ENCODE results near the gene DPY19L3.
A peak's percentile ranks its signal among the peaks of the same experiment; 100 is the strongest.
"Not testable (repeated sequence)": the region's sequence is repeated elsewhere in the genome, so short reads cannot be mapped to it uniquely, and the experiment has no call there.

Gene DPY19L3

GRCh38 chr19:32373585-32374295 is 31.8 kb upstream of the DPY19L3 start:
- no peak for DNase-seq
- Mint-ChIP-seq H3K4me3 (no peak overlapping the region), H3K4me1 (peaks cover 2 to 7% of the 10 kb centered on the region in 2 donors), H3K27me3 (no peaks in the 10 kb centered on the region), H3K36me3 (peaks cover 53 to 72% of the 10 kb centered on the region in 2 donors), H3K9me3 (peaks cover 6% of the 10 kb centered on the region in 2 donors), H3K27ac (no peak overlapping the region)
- no peak for ATAC-seq (replicated peaks)

DNA sequence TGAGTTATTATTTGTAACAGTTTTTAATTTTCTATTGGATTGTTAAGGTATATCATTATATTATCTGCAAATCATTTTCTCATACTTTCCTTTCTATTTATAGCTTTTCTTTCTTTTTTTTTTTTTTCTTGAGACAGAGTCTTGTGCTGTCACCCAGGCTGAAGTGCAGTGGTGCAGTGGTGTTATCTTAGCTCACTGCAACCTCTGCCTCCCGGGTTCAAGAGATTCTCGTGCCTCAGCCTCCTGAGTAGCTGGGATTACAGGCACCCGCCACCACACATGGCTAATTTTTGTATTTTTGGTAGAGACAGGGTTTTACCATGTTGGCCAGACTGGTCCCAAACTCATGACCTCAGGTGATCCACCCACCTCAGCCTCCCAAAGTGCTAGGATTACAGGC is 31.2 kb upstream of the DPY19L3 start:
- not testable (repeated sequence) for DNase-seq; H3K9me3 Mint-ChIP-seq; H3K27me3 Mint-ChIP-seq; H3K4me1 Mint-ChIP-seq; H3K4me3 Mint-ChIP-seq; ATAC-seq (replicated peaks); H3K27ac Mint-ChIP-seq
- H3K36me3 Mint-ChIP-seq: peaks cover 51 to 74% of the 10 kb centered on the region in 2 donors

DNA sequence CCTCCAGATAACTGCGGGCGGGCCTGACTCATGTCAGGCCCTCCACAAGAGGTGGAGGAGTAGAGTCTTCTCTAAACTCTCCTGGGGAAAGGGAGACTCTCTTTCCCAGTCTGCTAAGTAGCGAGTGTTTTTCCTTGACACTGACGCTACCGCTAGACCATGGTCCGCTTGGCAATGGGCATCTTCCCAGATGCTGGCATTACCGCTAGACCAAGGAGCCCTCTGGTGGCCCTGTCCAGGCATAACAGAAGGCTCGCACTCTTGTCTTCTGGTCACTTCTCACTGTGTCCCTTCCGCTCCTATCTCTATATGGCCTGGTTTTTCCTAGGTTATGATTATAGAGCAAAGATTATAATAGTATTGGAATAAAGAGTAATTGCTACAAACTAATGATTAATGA is 28.5 kb upstream of the DPY19L3 start:
- not testable (repeated sequence) for H3K4me1 Mint-ChIP-seq

GRCh38 chr19:32380269-32380668 is 25.3 kb upstream of the DPY19L3 start:
- no peak overlapping the region for H3K27ac Mint-ChIP-seq
- no peak for ATAC-seq (replicated peaks)
- peaks cover 29 to 53% of the 10 kb centered on the region in 2 donors for H3K36me3 Mint-ChIP-seq

More for the DNA sequence above, 28.5 kb upstream of the DPY19L3 start:
- ATAC-seq (replicated peaks); H3K9me3 Mint-ChIP-seq; H3K27me3 Mint-ChIP-seq; H3K4me3 Mint-ChIP-seq; DNase-seq; H3K27ac Mint-ChIP-seq: not testable (repeated sequence)
- H3K36me3 Mint-ChIP-seq: peaks cover 42 to 70% of the 10 kb centered on the region in 2 donors

GRCh38 chr19:32387701-32388392 is 17.7 kb upstream of the DPY19L3 start:
- H3K36me3 Mint-ChIP-seq: peaks cover 3 to 18% of the 10 kb centered on the region in 2 donors
- no peak overlapping the region for H3K27ac Mint-ChIP-seq
- DNase-seq (no peak), ATAC-seq (replicated peaks) (no peak)
- H3K9me3 Mint-ChIP-seq: no peaks in the 10 kb centered on the region
- H3K4me3 Mint-ChIP-seq: no peak overlapping the region
- no peaks in the 10 kb centered on the region for H3K27me3 Mint-ChIP-seq
- H3K4me1 Mint-ChIP-seq: peaks cover 0 to 2% of the 10 kb centered on the region in 2 donors

More at GRCh38 chr19:32380269-32380668, 25.3 kb upstream of the DPY19L3 start:
- peaks cover 6% of the 10 kb centered on the region in 2 donors for H3K9me3 Mint-ChIP-seq
- H3K27me3 Mint-ChIP-seq: no peaks in the 10 kb centered on the region
- DNase-seq: no peak
- H3K4me3 Mint-ChIP-seq: no peak overlapping the region
- H3K4me1 Mint-ChIP-seq: peaks cover 3 to 16% of the 10 kb centered on the region in 2 donors

GRCh38 chr19:32388393-32388855 is 17.1 kb upstream of the DPY19L3 start:
- Mint-ChIP-seq H3K4me3 (no peak overlapping the region), H3K27ac (no peak overlapping the region), H3K4me1 (no peaks in the 10 kb centered on the region), H3K27me3 (no peaks in the 10 kb centered on the region), H3K9me3 (no peaks in the 10 kb centered on the region), H3K36me3 (peaks cover 4 to 16% of the 10 kb centered on the region in 2 donors)
- DNase-seq (no peak), ATAC-seq (replicated peaks) (no peak)

DNA sequence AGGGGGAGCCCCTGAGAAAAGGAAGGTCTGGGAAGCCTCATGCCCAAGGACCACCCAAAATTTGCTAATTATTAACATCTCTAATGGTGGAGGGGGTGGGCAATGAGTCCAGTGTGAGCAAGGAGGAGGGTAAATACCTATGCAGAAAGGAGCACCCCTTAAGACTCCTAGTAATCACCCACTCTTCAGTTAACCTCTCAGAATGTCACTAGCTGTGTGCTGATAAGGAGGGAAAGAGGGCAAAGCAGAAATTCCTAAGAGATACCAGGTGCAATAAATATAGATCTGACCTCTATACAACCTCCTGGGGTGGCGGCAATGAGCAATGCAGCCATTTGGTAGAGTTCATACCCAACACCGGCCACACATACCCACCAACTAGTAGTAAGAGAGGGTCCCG is 12.7 kb upstream of the DPY19L3 start:
- peaks cover 13 to 22% of the 10 kb centered on the region in 2 donors for H3K36me3 Mint-ChIP-seq
- no peaks in the 10 kb centered on the region for H3K9me3 Mint-ChIP-seq
- H3K27me3 Mint-ChIP-seq: no peaks in the 10 kb centered on the region
- H3K27ac Mint-ChIP-seq: no peak overlapping the region
- ATAC-seq (replicated peaks) (no peak), DNase-seq (no peak)
- H3K4me1 Mint-ChIP-seq: peaks cover 2 to 4% of the 10 kb centered on the region in 2 donors
- H3K4me3 Mint-ChIP-seq: no peak overlapping the region

- Mint-ChIP-seq H3K27me3 (no peaks in the 10 kb centered on the region), H3K4me1 (peaks cover 2 to 4% of the 10 kb centered on the region in 2 donors), H3K9me3 (no peaks in the 10 kb centered on the region), H3K36me3 (peaks cover 11 to 15% of the 10 kb centered on the region in 2 donors), H3K4me3 (no peak overlapping the region), H3K27ac (no peak overlapping the region)
- DNase-seq (no peak), ATAC-seq (replicated peaks) (peak in 1 of 2 donors; percentile 20)
Observed at GRCh38 chr19:32396046-32396652, 9.4 kb upstream of the DPY19L3 start.

- H3K9me3 Mint-ChIP-seq: no peaks in the 10 kb centered on the region
- no peak overlapping the region for H3K4me3 Mint-ChIP-seq
- peaks cover 11 to 17% of the 10 kb centered on the region in 2 donors for H3K36me3 Mint-ChIP-seq
- peaks cover 3 to 4% of the 10 kb centered on the region in 2 donors for H3K4me1 Mint-ChIP-seq
- H3K27me3 Mint-ChIP-seq: no peaks in the 10 kb centered on the region
- no peak overlapping the region for H3K27ac Mint-ChIP-seq
- no peak for DNase-seq
- no peak for ATAC-seq (replicated peaks)
Observed at GRCh38 chr19:32397671-32398101, 7.9 kb upstream of the DPY19L3 start.

GRCh38 chr19:32401992-32402391 is 3.6 kb upstream of the DPY19L3 start:
- Mint-ChIP-seq H3K9me3 (no peaks in the 10 kb centered on the region), H3K27me3 (no peaks in the 10 kb centered on the region), H3K4me1 (peaks cover 6 to 9% of the 10 kb centered on the region in 2 donors), H3K4me3 (no peak overlapping the region), H3K27ac (no peak overlapping the region), H3K36me3 (peaks cover 0 to 3% of the 10 kb centered on the region in 2 donors)
- ATAC-seq (replicated peaks) (no peak), DNase-seq (no peak)

DNA sequence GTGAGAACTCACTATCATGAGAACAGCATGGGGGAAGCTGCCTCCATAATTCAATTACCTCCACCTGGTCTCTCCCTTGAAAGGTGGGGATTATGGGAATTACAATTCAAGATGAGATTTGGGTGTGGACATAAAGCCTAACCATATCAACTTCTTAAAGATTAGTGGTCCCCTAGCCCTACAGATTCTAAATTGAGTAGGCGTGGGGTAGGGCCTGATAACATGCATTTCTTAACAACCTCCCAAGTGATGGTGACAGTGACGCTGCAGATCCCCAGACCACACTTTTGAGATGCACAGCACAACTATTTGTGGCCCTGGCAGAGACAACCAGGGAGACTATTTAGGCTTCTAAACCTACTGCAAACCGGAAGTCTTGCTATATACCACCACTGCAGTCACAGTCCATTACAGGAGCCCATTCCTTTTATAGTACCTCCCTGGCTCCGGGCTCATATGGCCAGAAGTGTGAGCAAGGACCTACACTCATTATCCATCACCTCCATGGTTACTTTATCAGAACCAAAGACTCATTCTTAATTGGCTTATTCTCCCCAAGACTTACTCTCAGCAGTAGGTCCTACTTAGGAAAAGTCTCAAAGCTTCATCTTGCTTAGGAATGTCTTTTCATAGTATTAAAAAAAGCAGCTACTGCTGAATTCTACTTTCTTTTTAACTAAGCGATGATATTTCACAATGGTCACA is 2.1 kb upstream of the DPY19L3 start:
- DNase-seq: no peak
- Mint-ChIP-seq H3K4me3 (peak overlapping the region in 1 of 2 donors; percentile 88), H3K36me3 (peaks cover 0 to 8% of the 10 kb centered on the region in 2 donors), H3K27me3 (no peaks in the 10 kb centered on the region), H3K9me3 (no peaks in the 10 kb centered on the region), H3K4me1 (peaks cover 9 to 17% of the 10 kb centered on the region in 2 donors), H3K27ac (no peak overlapping the region)
- ATAC-seq (replicated peaks): no peak

GRCh38 chr19:32404213-32404932 is 1.2 kb upstream of the DPY19L3 start:
- DNase-seq: no peak
- Mint-ChIP-seq H3K36me3 (peaks cover 5 to 14% of the 10 kb centered on the region in 2 donors), H3K4me1 (peaks cover 9 to 17% of the 10 kb centered on the region in 2 donors), H3K27ac (peak overlapping the region; percentile 96), H3K27me3 (no peaks in the 10 kb centered on the region), H3K4me3 (peak overlapping the region; percentile 88 to 95), H3K9me3 (no peaks in the 10 kb centered on the region)
- no peak for ATAC-seq (replicated peaks)

- DNase-seq (no peak), ATAC-seq (replicated peaks) (peak; percentile 20 to 26)
- no peaks in the 10 kb centered on the region for H3K27me3 Mint-ChIP-seq
- peaks cover 7 to 19% of the 10 kb centered on the region in 2 donors for H3K36me3 Mint-ChIP-seq
- peak overlapping the region; percentile 96 for H3K27ac Mint-ChIP-seq
- H3K4me1 Mint-ChIP-seq: peaks cover 9 to 17% of the 10 kb centered on the region in 2 donors
- H3K9me3 Mint-ChIP-seq: no peaks in the 10 kb centered on the region
- H3K4me3 Mint-ChIP-seq: peak overlapping the region; percentile 88 to 95
Observed at GRCh38 chr19:32404933-32405430, 588 bp upstream of the DPY19L3 start.

Data from stimulated activated naive B cell treated with anti-CD40 and anti-IgM and Interleukin-4, amounts not matched to agents 10 μg/mL and 1 μg/mL and 100 μg/mL, for 72 hours (primary cell).